ENCODE measurements around the gene MS4A13. TPM values are rescaled to one million over a fixed set of nuclear protein-coding genes. Genes with fewer than 3 reads are reported as not detected.

MS4A13 gene
- total RNA-seq, 1 experiment from 2014 or later = not detected

DNA sequence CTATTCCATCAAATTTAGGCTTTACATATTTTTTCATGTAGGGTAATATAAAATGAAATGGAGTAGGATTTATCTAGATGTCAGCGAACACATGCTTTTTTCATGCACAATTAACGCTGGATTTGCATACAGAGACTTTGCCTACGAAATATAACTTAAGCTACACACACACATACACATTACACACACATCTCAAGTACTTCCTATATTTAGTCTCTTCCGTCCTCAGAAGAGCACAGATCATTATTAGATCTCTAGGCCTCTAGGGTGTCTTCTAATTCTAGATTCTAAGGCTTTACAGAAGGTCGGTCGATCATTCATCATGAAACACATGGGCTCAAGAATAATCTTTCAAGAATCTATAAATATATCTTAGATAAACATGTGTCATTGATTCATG, 3.8 kb upstream of the MS4A13 start:
- peaks cover 5 to 18% (median 8%) of the 10 kb centered on the region in 3 experiments; a peak in 6 of 7 replicates for H3K36me3 Mint-ChIP-seq (ENCODE audit: insufficient read depth in 1 of 3, low read depth in 3 of 3)
- TF ChIP-seq, protein P1, sequence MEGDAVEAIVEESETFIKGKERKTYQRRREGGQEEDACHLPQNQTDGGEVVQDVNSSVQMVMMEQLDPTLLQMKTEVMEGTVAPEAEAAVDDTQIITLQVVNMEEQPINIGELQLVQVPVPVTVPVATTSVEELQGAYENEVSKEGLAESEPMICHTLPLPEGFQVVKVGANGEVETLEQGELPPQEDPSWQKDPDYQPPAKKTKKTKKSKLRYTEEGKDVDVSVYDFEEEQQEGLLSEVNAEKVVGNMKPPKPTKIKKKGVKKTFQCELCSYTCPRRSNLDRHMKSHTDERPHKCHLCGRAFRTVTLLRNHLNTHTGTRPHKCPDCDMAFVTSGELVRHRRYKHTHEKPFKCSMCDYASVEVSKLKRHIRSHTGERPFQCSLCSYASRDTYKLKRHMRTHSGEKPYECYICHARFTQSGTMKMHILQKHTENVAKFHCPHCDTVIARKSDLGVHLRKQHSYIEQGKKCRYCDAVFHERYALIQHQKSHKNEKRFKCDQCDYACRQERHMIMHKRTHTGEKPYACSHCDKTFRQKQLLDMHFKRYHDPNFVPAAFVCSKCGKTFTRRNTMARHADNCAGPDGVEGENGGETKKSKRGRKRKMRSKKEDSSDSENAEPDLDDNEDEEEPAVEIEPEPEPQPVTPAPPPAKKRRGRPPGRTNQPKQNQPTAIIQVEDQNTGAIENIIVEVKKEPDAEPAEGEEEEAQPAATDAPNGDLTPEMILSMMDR (conservative IDR thresholded peaks at IDR 0.05) = no peak
- Histone ChIP-seq H3K27ac (ENCODE audit: insufficient read length, low read depth, low read length) (no peak overlapping the region), H4K20me1 (ENCODE audit: control insufficient read depth, insufficient read depth, insufficient read length) (no peaks in the 10 kb centered on the region), H2AK5ac (ENCODE audit: insufficient read length, low read length) (no peak overlapping the region), H2AFZ (ENCODE audit: low read length) (no peak overlapping the region), H3K56ac (ENCODE audit: insufficient read length, low read depth, low read length) (no peak overlapping the region), H4K8ac (replicated peaks; ENCODE audit: insufficient read length, low read depth, low read length) (no peak overlapping the region), H4K5ac (ENCODE audit: insufficient read length, low read depth, low read length) (no peak overlapping the region), H3K23ac (ENCODE audit: insufficient read length, low read depth, low read length) (no peak overlapping the region), H2BK120ac (ENCODE audit: low read depth, low read length, poor library complexity, severe bottlenecking) (no peak overlapping the region), H2BK15ac (ENCODE audit: low read depth, low read length) (no peak overlapping the region), H3K14ac (ENCODE audit: insufficient read depth, low read length) (no peak overlapping the region), H3K23me2 (ENCODE audit: insufficient read length, low read depth, low read length, poor library complexity, severe bottlenecking) (no peaks in the 10 kb centered on the region), H2BK20ac (ENCODE audit: low read depth, low read length, poor library complexity, severe bottlenecking) (no peak overlapping the region), H3K4me2 (ENCODE audit: insufficient read depth, insufficient read length, low read length) (no peak overlapping the region), H4K91ac (ENCODE audit: insufficient read length, low read depth, low read length) (no peak overlapping the region), H3K9ac (ENCODE audit: extremely low read depth, insufficient read length, low read length) (no peak overlapping the region), H3K79me2 (ENCODE audit: insufficient read depth, low read length) (no peaks in the 10 kb centered on the region), H3T11ph (ENCODE audit: low read length) (no peak overlapping the region), H2BK12ac (ENCODE audit: insufficient read length, low read depth, low read length) (no peak overlapping the region), H3K4me1 (ENCODE audit: insufficient read depth, low read length) (no peaks in the 10 kb centered on the region), H3K18ac (ENCODE audit: insufficient read length, low read depth, low read length) (no peak overlapping the region), H3K27me3 (ENCODE audit: insufficient read depth, low read length) (no peaks in the 10 kb centered on the region), H3K9me3 (ENCODE audit: control insufficient read depth, low read depth, low read length) (no peaks in the 10 kb centered on the region), H2BK5ac (ENCODE audit: insufficient read length, low read length) (no peak overlapping the region), H3K79me1 (ENCODE audit: insufficient read depth, low read depth, low read length, poor library complexity, severe bottlenecking) (no peaks in the 10 kb centered on the region), H3K4ac (ENCODE audit: low read depth, low read length) (no peak overlapping the region)
- no peak overlapping the region for H3K27ac Mint-ChIP-seq
- no CpG with 5 or more reads among the region's 6 CpGs for WGBS (ENCODE audit: extremely low coverage, insufficient read length, low lambda C conversion rate)
- no peak for DNase-seq
- no peak overlapping the region for H3K4me3 Mint-ChIP-seq
- peaks cover 16 to 21% of the 10 kb centered on the region in 2 experiments for H3K9me3 Mint-ChIP-seq
- H3K27me3 Mint-ChIP-seq (ENCODE audit: low read depth) = no peaks in the 10 kb centered on the region
- H3K4me1 Mint-ChIP-seq = peaks cover 0 to 5% of the 10 kb centered on the region in 2 experiments; a peak in 2 of 4 replicates
